GM12874 (cell line): ENCODE results near the gene PTGES2.

Experiments used
- CTCF ChIP-seq: IDR thresholded peaks from 2 replicates; pipeline ENCODE4 v1.5.1; 2011; ENCODE audit warnings: low read depth, mild to moderate bottlenecking, control low read depth, low read length, moderate library complexity; ENCODE audit not compliant: insufficient read depth

PTGES2 gene

GRCh38 chr9:128101690-128102089 lies 25.8 kb downstream of the PTGES2 start:
- no peak for TF ChIP-seq CTCF

- no peak for TF ChIP-seq CTCF
These were observed 26.3 kb downstream of the PTGES2 start for GRCh38 chr9:128101231-128101661.

DNA sequence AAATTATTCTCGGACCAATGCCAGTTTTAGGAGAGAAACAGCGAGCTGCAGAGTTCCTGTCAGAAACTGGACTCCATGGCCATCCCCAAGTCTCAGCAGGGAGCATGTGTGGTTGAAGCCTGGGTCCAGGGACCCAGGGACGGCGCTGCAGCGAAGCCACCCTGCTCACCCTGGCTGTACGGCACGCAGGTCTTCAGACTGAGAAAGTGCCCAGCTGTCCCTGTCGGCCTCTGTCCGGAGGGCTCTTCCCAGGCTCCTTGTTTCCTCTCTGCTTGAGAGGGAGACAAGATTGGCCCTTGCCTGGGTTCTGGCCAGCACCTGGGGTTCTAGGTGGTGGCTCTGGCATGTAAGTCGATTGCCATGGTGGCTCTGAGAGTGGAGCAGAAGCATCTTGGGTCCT lies 26.9 kb downstream of the PTGES2 start:
- TF ChIP-seq CTCF, result no peak

- TF ChIP-seq CTCF, result no peak
These were observed 27.5 kb downstream of the PTGES2 start for GRCh38 chr9:128099932-128100491.

DNA sequence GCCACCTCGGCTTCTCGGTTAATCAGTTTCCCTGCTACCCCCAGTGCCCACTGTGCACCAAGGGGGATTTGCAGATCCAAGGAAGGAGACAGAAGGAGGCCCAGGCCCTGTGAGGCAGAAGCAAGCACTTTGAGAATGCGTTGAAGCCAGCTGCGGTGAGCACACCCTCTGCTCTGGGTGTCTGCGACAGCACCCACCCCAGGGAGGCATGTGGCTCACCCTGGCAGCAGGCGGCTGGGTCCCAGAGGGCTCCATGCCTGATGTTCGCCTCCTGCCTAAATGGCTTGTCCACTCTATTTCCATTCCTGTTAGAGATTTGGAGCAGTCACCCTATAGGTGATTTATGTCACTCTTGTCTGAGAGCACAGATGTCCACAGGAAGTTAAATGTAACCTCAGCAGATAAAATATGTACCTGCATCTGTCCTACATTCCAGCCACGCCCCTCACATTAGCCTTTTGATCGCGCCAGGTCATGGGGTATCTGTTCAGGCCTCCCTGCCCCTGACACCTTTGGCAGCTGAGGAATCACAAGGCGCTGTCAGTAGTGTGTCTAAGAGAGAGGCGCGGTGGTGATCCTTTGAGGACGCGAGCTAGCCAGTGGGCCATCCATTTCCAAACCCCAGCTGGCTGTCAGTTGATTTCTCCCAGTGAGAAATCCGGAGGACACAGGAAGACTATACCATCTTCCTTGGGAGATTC lies 28.1 kb downstream of the PTGES2 start:
- no peak for TF ChIP-seq CTCF

DNA sequence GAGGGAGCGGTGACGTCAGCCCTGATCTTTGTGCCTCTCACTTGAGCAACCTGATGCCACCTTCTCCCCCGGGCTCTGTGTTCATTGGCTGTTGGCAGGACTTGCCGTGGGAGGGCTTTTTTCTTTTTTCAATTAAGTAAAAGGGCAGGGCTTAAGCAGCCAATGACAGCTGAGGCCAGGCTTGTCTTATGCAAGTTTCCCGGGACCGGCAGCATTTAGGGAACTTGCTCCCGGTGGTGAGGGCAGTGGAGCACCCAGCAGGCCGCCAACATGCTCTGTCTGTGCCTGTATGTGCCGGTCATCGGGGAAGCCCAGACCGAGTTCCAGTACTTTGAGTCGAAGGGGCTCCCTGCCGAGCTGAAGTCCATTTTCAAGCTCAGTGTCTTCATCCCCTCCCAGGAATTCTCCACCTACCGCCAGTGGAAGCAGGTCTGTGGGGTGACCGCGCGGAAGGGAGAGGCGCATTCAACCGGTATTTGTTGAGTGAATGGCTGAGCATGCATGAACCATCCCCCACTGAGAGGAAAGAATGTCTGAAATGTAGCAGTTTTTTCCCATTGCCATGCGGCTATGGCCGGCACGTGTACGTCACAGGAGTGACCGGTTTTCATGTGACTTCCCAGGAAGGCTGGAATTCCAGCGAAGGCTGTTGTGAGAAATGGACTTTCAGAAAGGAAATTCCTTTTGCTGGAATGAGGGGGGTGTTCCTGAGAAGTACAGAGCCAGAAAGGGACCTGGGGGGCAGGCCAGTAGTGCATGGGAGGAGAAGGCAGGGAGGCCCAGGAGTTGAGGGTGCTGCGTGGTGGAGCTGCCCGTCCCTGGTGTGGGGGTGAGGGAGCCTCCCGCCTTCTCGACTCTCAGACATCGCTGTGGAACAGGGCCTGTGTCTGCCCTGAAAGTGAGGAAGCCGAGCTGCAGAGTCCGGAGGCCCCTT lies 29.0 kb downstream of the PTGES2 start:
- no peak for TF ChIP-seq CTCF
